Neural progenitor cell (in vitro differentiated cells): ENCODE data around the gene NRCAM.

ENCODE experiments used
- EZH2 ChIP-seq: fragments of 200-600 bp; sonication (generic); IDR thresholded peaks from 2 replicates; pipeline ENCODE4 v1.6.1; 2017; ENCODE audit warnings: antibody characterized with exemption, mild to moderate bottlenecking, moderate library complexity
- TF ChIP-seq, protein P1 (sequence below): fragments of 200-600 bp; sonication (generic); IDR thresholded peaks from 2 replicates; pipeline ENCODE4 v1.5.1; 2017; ENCODE audit warnings: antibody characterized with exemption, mild to moderate bottlenecking

- no peak for TF ChIP-seq EZH2
- TF ChIP-seq, protein P1, sequence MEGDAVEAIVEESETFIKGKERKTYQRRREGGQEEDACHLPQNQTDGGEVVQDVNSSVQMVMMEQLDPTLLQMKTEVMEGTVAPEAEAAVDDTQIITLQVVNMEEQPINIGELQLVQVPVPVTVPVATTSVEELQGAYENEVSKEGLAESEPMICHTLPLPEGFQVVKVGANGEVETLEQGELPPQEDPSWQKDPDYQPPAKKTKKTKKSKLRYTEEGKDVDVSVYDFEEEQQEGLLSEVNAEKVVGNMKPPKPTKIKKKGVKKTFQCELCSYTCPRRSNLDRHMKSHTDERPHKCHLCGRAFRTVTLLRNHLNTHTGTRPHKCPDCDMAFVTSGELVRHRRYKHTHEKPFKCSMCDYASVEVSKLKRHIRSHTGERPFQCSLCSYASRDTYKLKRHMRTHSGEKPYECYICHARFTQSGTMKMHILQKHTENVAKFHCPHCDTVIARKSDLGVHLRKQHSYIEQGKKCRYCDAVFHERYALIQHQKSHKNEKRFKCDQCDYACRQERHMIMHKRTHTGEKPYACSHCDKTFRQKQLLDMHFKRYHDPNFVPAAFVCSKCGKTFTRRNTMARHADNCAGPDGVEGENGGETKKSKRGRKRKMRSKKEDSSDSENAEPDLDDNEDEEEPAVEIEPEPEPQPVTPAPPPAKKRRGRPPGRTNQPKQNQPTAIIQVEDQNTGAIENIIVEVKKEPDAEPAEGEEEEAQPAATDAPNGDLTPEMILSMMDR: no peak
These were observed 188.6 kb downstream of the NRCAM start for GRCh38 chr7:108267615-108268014.
